Keratinocyte (primary cell): ENCODE data around the gene PSG3.
"Not testable (repeated sequence)": the region's sequence is repeated elsewhere in the genome, so short reads cannot be mapped to it uniquely, and the experiment has no call there.

Experiments used
- EZH2 ChIP-seq: IDR thresholded peaks from one replicate; pipeline ENCODE4 v1.6.1; 2012; ENCODE audit warnings: inconsistent platforms, mild to moderate bottlenecking, low read length, moderate library complexity
- TF ChIP-seq, protein P1 (sequence below), 3 experiments: IDR thresholded peaks in 1 of 3; conservative IDR thresholded peaks in 1 of 3; optimal IDR thresholded peaks in 1 of 3; 2 replicates in 2 of 3; 3 replicates in 1 of 3; pipeline versions ENCODE3 to v1.5.1; 2011; ENCODE audit warnings: low read length in 3 of 3, mild to moderate bottlenecking in 3 of 3, moderate library complexity in 2 of 3, control low read depth in 1 of 3, inconsistent platforms in 1 of 3; ENCODE audit not compliant: insufficient read depth in 2 of 3; ENCODE audit errors: extremely low read depth in 1 of 3

- TF ChIP-seq, protein P1, sequence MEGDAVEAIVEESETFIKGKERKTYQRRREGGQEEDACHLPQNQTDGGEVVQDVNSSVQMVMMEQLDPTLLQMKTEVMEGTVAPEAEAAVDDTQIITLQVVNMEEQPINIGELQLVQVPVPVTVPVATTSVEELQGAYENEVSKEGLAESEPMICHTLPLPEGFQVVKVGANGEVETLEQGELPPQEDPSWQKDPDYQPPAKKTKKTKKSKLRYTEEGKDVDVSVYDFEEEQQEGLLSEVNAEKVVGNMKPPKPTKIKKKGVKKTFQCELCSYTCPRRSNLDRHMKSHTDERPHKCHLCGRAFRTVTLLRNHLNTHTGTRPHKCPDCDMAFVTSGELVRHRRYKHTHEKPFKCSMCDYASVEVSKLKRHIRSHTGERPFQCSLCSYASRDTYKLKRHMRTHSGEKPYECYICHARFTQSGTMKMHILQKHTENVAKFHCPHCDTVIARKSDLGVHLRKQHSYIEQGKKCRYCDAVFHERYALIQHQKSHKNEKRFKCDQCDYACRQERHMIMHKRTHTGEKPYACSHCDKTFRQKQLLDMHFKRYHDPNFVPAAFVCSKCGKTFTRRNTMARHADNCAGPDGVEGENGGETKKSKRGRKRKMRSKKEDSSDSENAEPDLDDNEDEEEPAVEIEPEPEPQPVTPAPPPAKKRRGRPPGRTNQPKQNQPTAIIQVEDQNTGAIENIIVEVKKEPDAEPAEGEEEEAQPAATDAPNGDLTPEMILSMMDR (optimal IDR thresholded peaks at IDR 0.05 in 1 of 3, IDR thresholded peaks at IDR 0.05 in 1 of 3, conservative IDR thresholded peaks at IDR 0.05 in 1 of 3; ENCODE audit: extremely low read depth in 1 of 3, insufficient read depth in 2 of 3, low read length in 3 of 3), result not testable (repeated sequence)
- TF ChIP-seq EZH2, result not testable (repeated sequence)
Observed at GRCh38 chr19:42788766-42789165, 48.5 kb upstream of the PSG3 start.
